Measurements from ENCODE around the gene DLK2.
"Not testable (repeated sequence)": the region's sequence is repeated elsewhere in the genome, so short reads cannot be mapped to it uniquely, and the experiment has no call there.

DLK2 gene

GRCh38 chr6:43481075-43481474, 25.7 kb upstream of the DLK2 start:
- DNase-seq = no peak

GRCh38 chr6:43478008-43478372, 22.6 kb upstream of the DLK2 start:
- DNase-seq = no peak

- peak; percentile 68 for DNase-seq
These were observed 22.1 kb upstream of the DLK2 start, which contains the start of gene TJAP1 for GRCh38 chr6:43477235-43478007. Gene TJAP1 (plus strand): TSS chr6:43477570. CDS start chr6:43499002, 21,432 bp downstream.

GRCh38 chr6:43476746-43477145, 21.4 kb upstream of the DLK2 start:
- no peak for DNase-seq

GRCh38 chr6:43475516-43475915, 20.2 kb upstream of the DLK2 start:
- no peak for DNase-seq

GRCh38 chr6:43472515-43472914, 17.2 kb upstream of the DLK2 start:
- no peak for DNase-seq

- no peak for DNase-seq
These were observed 16.1 kb upstream of the DLK2 start for GRCh38 chr6:43471399-43471798.

- DNase-seq = no peak
These were observed 14.6 kb upstream of the DLK2 start for GRCh38 chr6:43469947-43470346.

- DNase-seq = no peak
These were observed 13.7 kb upstream of the DLK2 start for GRCh38 chr6:43468748-43469681.

- no peak for DNase-seq
These were observed 12.9 kb upstream of the DLK2 start for GRCh38 chr6:43468240-43468639.

- DNase-seq = no peak
These were observed 12.4 kb upstream of the DLK2 start for GRCh38 chr6:43467752-43468151.

- not testable (repeated sequence) for DNase-seq
These were observed 11.9 kb upstream of the DLK2 start for GRCh38 chr6:43467265-43467664.

GRCh38 chr6:43465948-43466347, 10.6 kb upstream of the DLK2 start:
- no peak for DNase-seq

- no peak for DNase-seq
These were observed 9.0 kb upstream of the DLK2 start for GRCh38 chr6:43464337-43464736.

- DNase-seq = no peak
These were observed 6.6 kb upstream of the DLK2 start for GRCh38 chr6:43461936-43462335.

GRCh38 chr6:43460032-43460431, 4.7 kb upstream of the DLK2 start:
- DNase-seq = no peak

GRCh38 chr6:43459535-43459934, 4.2 kb upstream of the DLK2 start:
- no peak for DNase-seq

GRCh38 chr6:43458154-43458553, 2.8 kb upstream of the DLK2 start:
- not testable (repeated sequence) for DNase-seq

GRCh38 chr6:43457643-43458042, 2.3 kb upstream of the DLK2 start:
- no peak for DNase-seq

GRCh38 chr6:43454696-43455530, 435 bp downstream of the DLK2 start:
- DNase-seq = no peak

- DNase-seq = no peak
These were observed 1.1 kb downstream of the DLK2 start for GRCh38 chr6:43454290-43454695.

- no peak for DNase-seq
These were observed 1.5 kb downstream of the DLK2 start for GRCh38 chr6:43453831-43454230.

GRCh38 chr6:43452896-43453295, 2.5 kb downstream of the DLK2 start:
- DNase-seq = no peak
